ENCODE data around the gene ACAP1. TPM values are rescaled to one million over a fixed set of nuclear protein-coding genes. Genes with fewer than 3 reads are reported as not detected.

ACAP1 gene
- polyA plus RNA-seq, 6 donors from 2014 or later: 117 to 177 (median 155) TPM

- Mint-ChIP-seq H3K36me3 (peaks cover 3 to 8% of the 10 kb centered on the region in 2 donors), H3K4me3 (peak within 1 kb of the TSS in 6 of 8 donors; percentile 6 to 65 (median 40)), H3K9me3 (peaks cover 0 to 6% (median 5%) of the 10 kb centered on the region in 7 donors), H3K27me3 (peaks cover 38 to 55% (median 45%) of the 10 kb centered on the region in 3 donors), H3K4me1 (peaks cover 14 to 16% (median 15%) of the 10 kb centered on the region in 3 donors), H3K27ac (peak within 1 kb of the TSS in 3 of 6 donors; percentile 21 to 52 (median 41))
- ATAC-seq (ENCODE audit: low read depth in 2 of 2) (no peak), DNase-seq (no peak)
Measured at GRCh38 chr17:7380855-7381683, 44.7 kb downstream of the ACAP1 start, which contains the start of gene TNK1. TNK1 (plus strand) TSS chr17:7381089; CDS start chr17:7382927, 1,838 bp downstream.

GRCh38 chr17:7382901-7383300 is 46.6 kb downstream of the ACAP1 start:
- H3K9me3 Mint-ChIP-seq: peaks cover 0 to 6% (median 5%) of the 10 kb centered on the region in 7 donors
- peaks cover 33 to 46% (median 40%) of the 10 kb centered on the region in 3 donors for H3K27me3 Mint-ChIP-seq
- H3K36me3 Mint-ChIP-seq: peaks cover 3 to 8% of the 10 kb centered on the region in 2 donors
- H3K4me1 Mint-ChIP-seq: peaks cover 14 to 16% (median 15%) of the 10 kb centered on the region in 3 donors
- H3K4me3 Mint-ChIP-seq: peak overlapping the region in 4 of 8 donors; percentile 30 to 74 (median 62)
- no peak overlapping the region for H3K27ac Mint-ChIP-seq
- no peak for DNase-seq
- no peak for ATAC-seq (ENCODE audit: low read depth in 2 of 2)

- Mint-ChIP-seq H3K4me3 (peak overlapping the region; percentile 9 to 76 (median 56)), H3K36me3 (peaks cover 3 to 8% of the 10 kb centered on the region in 2 donors), H3K4me1 (peaks cover 14 to 16% (median 15%) of the 10 kb centered on the region in 3 donors), H3K9me3 (peaks cover 0 to 6% (median 5%) of the 10 kb centered on the region in 7 donors), H3K27ac (no peak overlapping the region), H3K27me3 (peaks cover 33 to 42% (median 40%) of the 10 kb centered on the region in 3 donors)
- DNase-seq (no peak), ATAC-seq (ENCODE audit: low read depth in 2 of 2) (no peak)
Measured at GRCh38 chr17:7383371-7383741, 47.0 kb downstream of the ACAP1 start.

- Mint-ChIP-seq H3K4me1 (peaks cover 14 to 16% (median 15%) of the 10 kb centered on the region in 3 donors), H3K36me3 (peaks cover 3 to 7% of the 10 kb centered on the region in 2 donors), H3K9me3 (peaks cover 0 to 6% (median 5%) of the 10 kb centered on the region in 7 donors), H3K4me3 (peak overlapping the region; percentile 74 to 91 (median 83)), H3K27ac (peak overlapping the region in 4 of 6 donors; percentile 64 to 93 (median 80)), H3K27me3 (peaks cover 33 to 38% (median 37%) of the 10 kb centered on the region in 3 donors)
- ATAC-seq (ENCODE audit: low read depth in 2 of 2): peak; percentile 96 to 97
- peak; percentile 81 for DNase-seq
Measured at GRCh38 chr17:7383742-7384488, 47.6 kb downstream of the ACAP1 start.

- Mint-ChIP-seq H3K4me3 (peak overlapping the region; percentile 74 to 91 (median 83)), H3K4me1 (peaks cover 14 to 16% (median 16%) of the 10 kb centered on the region in 3 donors), H3K27me3 (peaks cover 26 to 31% (median 30%) of the 10 kb centered on the region in 3 donors), H3K36me3 (no peaks in the 10 kb centered on the region), H3K9me3 (no peaks in the 10 kb centered on the region), H3K27ac (peak overlapping the region in 4 of 6 donors; percentile 64 to 93 (median 80))
- DNase-seq (no peak), ATAC-seq (ENCODE audit: low read depth in 2 of 2) (no peak)
Measured at GRCh38 chr17:7384489-7385081, 48.3 kb downstream of the ACAP1 start.

- Mint-ChIP-seq H3K27ac (peak overlapping the region in 1 of 6 donors; percentile 53), H3K36me3 (no peaks in the 10 kb centered on the region), H3K4me3 (no peak overlapping the region), H3K4me1 (peaks cover 21 to 30% (median 26%) of the 10 kb centered on the region in 3 donors), H3K9me3 (no peaks in the 10 kb centered on the region), H3K27me3 (no peaks in the 10 kb centered on the region)
- ATAC-seq (ENCODE audit: low read depth in 2 of 2) (no peak), DNase-seq (no peak)
Measured at GRCh38 chr17:7388856-7389255, 52.5 kb downstream of the ACAP1 start.

- DNase-seq (no peak), ATAC-seq (ENCODE audit: low read depth in 2 of 2) (no peak)
- Mint-ChIP-seq H3K4me3 (peak overlapping the region in 1 of 8 donors; percentile 69), H3K27me3 (no peaks in the 10 kb centered on the region), H3K36me3 (no peaks in the 10 kb centered on the region), H3K27ac (peak overlapping the region in 1 of 6 donors; percentile 66), H3K4me1 (peaks cover 22 to 32% (median 25%) of the 10 kb centered on the region in 3 donors), H3K9me3 (no peaks in the 10 kb centered on the region)
Measured at GRCh38 chr17:7389924-7390910, 53.9 kb downstream of the ACAP1 start.

GRCh38 chr17:7391307-7391706 is 55.0 kb downstream of the ACAP1 start:
- no peaks in the 10 kb centered on the region for H3K9me3 Mint-ChIP-seq
- DNase-seq: no peak
- peak overlapping the region in 2 of 8 donors; percentile 34 to 69 for H3K4me3 Mint-ChIP-seq
- peaks cover 30 to 34% (median 32%) of the 10 kb centered on the region in 3 donors for H3K4me1 Mint-ChIP-seq
- ATAC-seq (ENCODE audit: low read depth in 2 of 2): no peak
- H3K27me3 Mint-ChIP-seq: no peaks in the 10 kb centered on the region
- no peaks in the 10 kb centered on the region for H3K36me3 Mint-ChIP-seq
- no peak overlapping the region for H3K27ac Mint-ChIP-seq

GRCh38 chr17:7392696-7393612 is 56.6 kb downstream of the ACAP1 start:
- H3K27me3 Mint-ChIP-seq: no peaks in the 10 kb centered on the region
- no peak for DNase-seq
- peak overlapping the region in 4 of 6 donors; percentile 72 to 91 (median 80) for H3K27ac Mint-ChIP-seq
- no peak for ATAC-seq (ENCODE audit: low read depth in 2 of 2)
- no peaks in the 10 kb centered on the region for H3K36me3 Mint-ChIP-seq
- H3K4me3 Mint-ChIP-seq: peak overlapping the region; percentile 68 to 94 (median 83)
- H3K9me3 Mint-ChIP-seq: no peaks in the 10 kb centered on the region
- peaks cover 30 to 34% (median 32%) of the 10 kb centered on the region in 3 donors for H3K4me1 Mint-ChIP-seq

GRCh38 chr17:7393613-7394451 is 57.5 kb downstream of the ACAP1 start:
- Mint-ChIP-seq H3K4me3 (peak overlapping the region; percentile 86 to 96 (median 94)), H3K27me3 (no peaks in the 10 kb centered on the region), H3K27ac (peak overlapping the region; percentile 57 to 94 (median 91)), H3K9me3 (no peaks in the 10 kb centered on the region), H3K36me3 (no peaks in the 10 kb centered on the region), H3K4me1 (peaks cover 30 to 34% (median 32%) of the 10 kb centered on the region in 3 donors)
- DNase-seq: peak; percentile 13
- peak; percentile 72 to 76 for ATAC-seq (ENCODE audit: low read depth in 2 of 2)
